ENCODE measurements around the gene PALLD.

The PALLD gene

GRCh38 chr4:168955674-168956073, 458.8 kb downstream of the PALLD start:
- ChIA-PET CTCF (no interaction called here), POLR2A (no interaction called here)
- Histone ChIP-seq H3K27ac (ENCODE audit: extremely low read depth, low read depth, low read length) (no peak overlapping the region), H3K36me3 (ENCODE audit: control insufficient read depth in 2 of 2, insufficient read depth in 1 of 2, low read length in 2 of 2) (no peaks in the 10 kb centered on the region), H3K4me1 (ENCODE audit: control insufficient read depth, insufficient read depth, low read length) (no peaks in the 10 kb centered on the region), H3K9me3 (ENCODE audit: control insufficient read depth, insufficient read depth, low read depth, low read length) (no peaks in the 10 kb centered on the region), H3K4me3 (ENCODE audit: low read depth, low read length) (no peak overlapping the region)
- TF ChIP-seq, protein P1, sequence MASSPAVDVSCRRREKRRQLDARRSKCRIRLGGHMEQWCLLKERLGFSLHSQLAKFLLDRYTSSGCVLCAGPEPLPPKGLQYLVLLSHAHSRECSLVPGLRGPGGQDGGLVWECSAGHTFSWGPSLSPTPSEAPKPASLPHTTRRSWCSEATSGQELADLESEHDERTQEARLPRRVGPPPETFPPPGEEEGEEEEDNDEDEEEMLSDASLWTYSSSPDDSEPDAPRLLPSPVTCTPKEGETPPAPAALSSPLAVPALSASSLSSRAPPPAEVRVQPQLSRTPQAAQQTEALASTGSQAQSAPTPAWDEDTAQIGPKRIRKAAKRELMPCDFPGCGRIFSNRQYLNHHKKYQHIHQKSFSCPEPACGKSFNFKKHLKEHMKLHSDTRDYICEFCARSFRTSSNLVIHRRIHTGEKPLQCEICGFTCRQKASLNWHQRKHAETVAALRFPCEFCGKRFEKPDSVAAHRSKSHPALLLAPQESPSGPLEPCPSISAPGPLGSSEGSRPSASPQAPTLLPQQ (tag by site-specific recombination; IDR thresholded peaks at IDR 0.05) = no peak
- TF ChIP-seq ZNF830 (tag by site-specific recombination; IDR thresholded peaks at IDR 0.05; ENCODE audit: low read depth) (no peak), ZSCAN30 (tag by site-specific recombination; IDR thresholded peaks at IDR 0.05) (no peak), ZNF174 (tag by site-specific recombination; IDR thresholded peaks at IDR 0.05) (no peak), ZNF341 (tag by site-specific recombination; IDR thresholded peaks at IDR 0.05; ENCODE audit: low read depth) (no peak), ZNF202 (tag by site-specific recombination; IDR thresholded peaks at IDR 0.05; ENCODE audit: borderline replicate concordance) (no peak), ZNF354C (tag by site-specific recombination; IDR thresholded peaks at IDR 0.05; ENCODE audit: borderline replicate concordance, low read depth) (no peak), GLIS2 (tag by site-specific recombination; IDR thresholded peaks at IDR 0.05) (no peak), ZNF37A (tag by site-specific recombination; IDR thresholded peaks at IDR 0.05) (no peak), REPIN1 (tag by site-specific recombination; IDR thresholded peaks at IDR 0.05; ENCODE audit: low read depth) (no peak), ZNF423 (tag by site-specific recombination; IDR thresholded peaks at IDR 0.05) (no peak), ZNF48 (tag by site-specific recombination; IDR thresholded peaks at IDR 0.05) (no peak), ZNF561 (tag by site-specific recombination; IDR thresholded peaks at IDR 0.05; ENCODE audit: borderline replicate concordance) (no peak), SETDB1 (IDR thresholded peaks at IDR 0.05; ENCODE audit: insufficient read length, low read length) (no peak), ZNF416 (tag by site-specific recombination; IDR thresholded peaks at IDR 0.05) (no peak), ZNF23 (tag by site-specific recombination; IDR thresholded peaks at IDR 0.05; ENCODE audit: borderline replicate concordance) (no peak)
- TF ChIP-seq, protein P2, sequence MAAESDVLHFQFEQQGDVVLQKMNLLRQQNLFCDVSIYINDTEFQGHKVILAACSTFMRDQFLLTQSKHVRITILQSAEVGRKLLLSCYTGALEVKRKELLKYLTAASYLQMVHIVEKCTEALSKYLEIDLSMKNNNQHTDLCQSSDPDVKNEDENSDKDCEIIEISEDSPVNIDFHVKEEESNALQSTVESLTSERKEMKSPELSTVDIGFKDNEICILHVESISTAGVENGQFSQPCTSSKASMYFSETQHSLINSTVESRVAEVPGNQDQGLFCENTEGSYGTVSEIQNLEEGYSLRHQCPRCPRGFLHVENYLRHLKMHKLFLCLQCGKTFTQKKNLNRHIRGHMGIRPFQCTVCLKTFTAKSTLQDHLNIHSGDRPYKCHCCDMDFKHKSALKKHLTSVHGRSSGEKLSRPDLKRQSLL (tag by site-specific recombination; IDR thresholded peaks at IDR 0.05) = no peak

GRCh38 chr4:168960716-168961115, 463.9 kb downstream of the PALLD start:
- no peaks in the 10 kb centered on the region for H3K4me1 ChIP-seq (ENCODE audit: control insufficient read depth, insufficient read depth, low read length)
- no peak overlapping the region for H3K4me3 ChIP-seq (ENCODE audit: low read depth, low read length)
- ChIA-PET POLR2A (interaction anchor here (0.6 kb wide), 1 partner anchor 50 kb away, joined by 3 read pairs; the partner anchor contains the start of gene CBR4), CTCF (interaction anchor here (0.9 kb wide), 1 partner anchor 17 kb away, joined by 4 read pairs; no protein-coding TSS in a partner anchor)
- H3K36me3 ChIP-seq (ENCODE audit: control insufficient read depth in 2 of 2, insufficient read depth in 1 of 2, low read length in 2 of 2) = no peaks in the 10 kb centered on the region
- no peak overlapping the region for H3K27ac ChIP-seq (ENCODE audit: extremely low read depth, low read depth, low read length)
- H3K9me3 ChIP-seq (ENCODE audit: control insufficient read depth, insufficient read depth, low read depth, low read length) = no peaks in the 10 kb centered on the region
- TF ChIP-seq ZNF585B (tag by site-specific recombination; IDR thresholded peaks at IDR 0.05) (no peak), REPIN1 (tag by site-specific recombination; IDR thresholded peaks at IDR 0.05; ENCODE audit: low read depth) (no peak), ZNF624 (tag by site-specific recombination; IDR thresholded peaks at IDR 0.05) (no peak), ZNF335 (tag by site-specific recombination; conservative IDR thresholded peaks at IDR 0.05) (no peak), ZFP41 (tag by site-specific recombination; IDR thresholded peaks at IDR 0.05; ENCODE audit: borderline replicate concordance) (no peak), ZBTB48 (tag by site-specific recombination; IDR thresholded peaks at IDR 0.05) (no peak), ZNF211 (tag by site-specific recombination; IDR thresholded peaks at IDR 0.05; ENCODE audit: low read depth) (no peak), ZNF138 (tag by site-specific recombination; IDR thresholded peaks at IDR 0.05; ENCODE audit: borderline replicate concordance) (no peak), ZNF843 (tag by site-specific recombination; IDR thresholded peaks at IDR 0.05) (no peak), GFI1B (tag by site-specific recombination; IDR thresholded peaks at IDR 0.05) (no peak), ZNF426 (tag by site-specific recombination; IDR thresholded peaks at IDR 0.05) (no peak), ZNF549 (tag by site-specific recombination; IDR thresholded peaks at IDR 0.05) (no peak), ZNF23 (tag by site-specific recombination; IDR thresholded peaks at IDR 0.05; ENCODE audit: borderline replicate concordance) (no peak)
- TF ChIP-seq, protein P3, sequence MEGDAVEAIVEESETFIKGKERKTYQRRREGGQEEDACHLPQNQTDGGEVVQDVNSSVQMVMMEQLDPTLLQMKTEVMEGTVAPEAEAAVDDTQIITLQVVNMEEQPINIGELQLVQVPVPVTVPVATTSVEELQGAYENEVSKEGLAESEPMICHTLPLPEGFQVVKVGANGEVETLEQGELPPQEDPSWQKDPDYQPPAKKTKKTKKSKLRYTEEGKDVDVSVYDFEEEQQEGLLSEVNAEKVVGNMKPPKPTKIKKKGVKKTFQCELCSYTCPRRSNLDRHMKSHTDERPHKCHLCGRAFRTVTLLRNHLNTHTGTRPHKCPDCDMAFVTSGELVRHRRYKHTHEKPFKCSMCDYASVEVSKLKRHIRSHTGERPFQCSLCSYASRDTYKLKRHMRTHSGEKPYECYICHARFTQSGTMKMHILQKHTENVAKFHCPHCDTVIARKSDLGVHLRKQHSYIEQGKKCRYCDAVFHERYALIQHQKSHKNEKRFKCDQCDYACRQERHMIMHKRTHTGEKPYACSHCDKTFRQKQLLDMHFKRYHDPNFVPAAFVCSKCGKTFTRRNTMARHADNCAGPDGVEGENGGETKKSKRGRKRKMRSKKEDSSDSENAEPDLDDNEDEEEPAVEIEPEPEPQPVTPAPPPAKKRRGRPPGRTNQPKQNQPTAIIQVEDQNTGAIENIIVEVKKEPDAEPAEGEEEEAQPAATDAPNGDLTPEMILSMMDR (tag by site-specific recombination; IDR thresholded peaks at IDR 0.05) = no peak
- TF ChIP-seq, protein P4, sequence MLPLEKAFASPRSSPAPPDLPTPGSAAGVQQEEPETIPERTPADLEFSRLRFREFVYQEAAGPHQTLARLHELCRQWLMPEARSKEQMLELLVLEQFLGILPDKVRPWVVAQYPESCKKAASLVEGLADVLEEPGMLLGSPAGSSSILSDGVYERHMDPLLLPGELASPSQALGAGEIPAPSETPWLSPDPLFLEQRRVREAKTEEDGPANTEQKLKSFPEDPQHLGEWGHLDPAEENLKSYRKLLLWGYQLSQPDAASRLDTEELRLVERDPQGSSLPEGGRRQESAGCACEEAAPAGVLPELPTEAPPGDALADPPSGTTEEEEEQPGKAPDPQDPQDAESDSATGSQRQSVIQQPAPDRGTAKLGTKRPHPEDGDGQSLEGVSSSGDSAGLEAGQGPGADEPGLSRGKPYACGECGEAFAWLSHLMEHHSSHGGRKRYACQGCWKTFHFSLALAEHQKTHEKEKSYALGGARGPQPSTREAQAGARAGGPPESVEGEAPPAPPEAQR (tag by site-specific recombination; IDR thresholded peaks at IDR 0.05) = no peak

All from HEK293 (cell line).